Thyroid gland (tissue), 4 donors: ENCODE results near the gene DOCK1.

Source experiments
- CTCF ChIP-seq, 6 experiments: fragments of 200-600 bp in 3 of 6; fragments of 450-650 bp in 3 of 6; sonication (generic) in 3 of 6; IDR thresholded peaks; one replicate each; pipeline ENCODE4 v1.5.1; 2016 to 2019; ENCODE audit warnings: antibody characterized with exemption in 6 of 6, mild to moderate bottlenecking in 2 of 6, inconsistent platforms in 1 of 6, moderate library complexity in 1 of 6
- POLR2A ChIP-seq, 2 donors: fragments of 450-650 bp; IDR thresholded peaks; one replicate each; pipeline ENCODE4 v1.6.1; 2017; ENCODE audit warnings: antibody characterized with exemption in 2 of 2, mild to moderate bottlenecking in 2 of 2, moderate library complexity in 1 of 2

GRCh38 chr10:127228195-127228787, 323.1 kb downstream of the DOCK1 start:
- TF ChIP-seq CTCF (IDR thresholded peaks at IDR 0.05) (no peak), POLR2A (IDR thresholded peaks at IDR 0.05) (no peak)
